K562 (cell line): ENCODE results near the gene KCNJ11. TPM values are rescaled to one million over a fixed set of nuclear protein-coding genes. Genes with fewer than 3 reads are reported as not detected.

ENCODE experiments used
- ATAC-seq: fragments of 200-7000 bp; cut with Tn5 transposase; 3 replicates; pipeline ENCODE4 v1.9.1; 2020; ENCODE audit warnings: moderate library complexity
- BruUV-seq: library from RNA; stranded (reverse); fragments of 400-500 nt; replicated peaks from 2 replicates; lab custom pipeline; 2021; lab: Mats Ljungman, UMichigan
- CTCF ChIA-PET: fragments of 300-600 bp; formaldehyde crosslinking; extraction: SDS; loops from one replicate; lab custom pipeline; 2021; ENCODE audit warnings: low intra/inter-chr PET ratio; lab: Yijun Ruan, JAX
- POLR2A ChIA-PET: fragments of 300-600, 350-650 bp; sonication (Branson Sonifier 250); formaldehyde crosslinking; extraction: SDS; loops from one replicate; lab custom pipeline; 2021; ENCODE audit warnings: antibody characterized with exemption, inconsistent platforms; lab: Yijun Ruan, JAX
- DNase-seq, 4 experiments: peaks; one replicate each; pipeline versions ENCODE4 v3.0.0 to v3.0.0-alpha.2; 2011 to 2018; ENCODE audit warnings: low spot score in 3 of 4, mixed read lengths in 3 of 4; ENCODE audit errors: extremely low read depth in 1 of 4
- FAIRE-seq: peaks from 2 replicates; lab custom pipeline; 2011; peaks lifted over from hg19 to GRCh38; lab: Jason Lieb, UNC
- H2AFZ ChIP-seq: 2 replicates; pipeline ENCODE4 v1.6.0; 2011; ENCODE audit warnings: low read depth, low read length, control low read depth, inconsistent platforms
- H3K27ac ChIP-seq: fragments of 200-600 bp; 3 replicates; pipeline ENCODE4 v1.8.0; 2011; ENCODE audit warnings: low read depth, mild to moderate bottlenecking, control low read depth, inconsistent platforms, low read length, moderate library complexity, mixed read lengths; ENCODE audit errors: extremely low read depth
- H3K27me3 ChIP-seq, 2 experiments: fragments of 300-600 bp in 1 of 2; 2 replicates in 1 of 2; 3 replicates in 1 of 2; pipeline versions ENCODE4 v1.6.0 to v1.8.0; 2011; ENCODE audit warnings: inconsistent platforms in 2 of 2, low read length in 2 of 2, mild to moderate bottlenecking in 1 of 2, mixed read lengths in 1 of 2, moderate library complexity in 1 of 2; ENCODE audit not compliant: control insufficient read depth in 2 of 2, insufficient read depth in 2 of 2
- H3K36me3 ChIP-seq: fragments of 300-600 bp; 3 replicates; pipeline ENCODE4 v1.8.0; 2011; ENCODE audit warnings: mild to moderate bottlenecking, low read length, inconsistent platforms; ENCODE audit not compliant: control insufficient read depth, insufficient read depth
- H3K4me1 ChIP-seq, 2 experiments: fragments of 200-600 bp in 1 of 2; replicated peaks in 1 of 2; 2 replicates in 1 of 2; 3 replicates in 1 of 2; pipeline versions ENCODE4 v1.5.1 to v1.8.0; 2011; ENCODE audit warnings: inconsistent platforms in 2 of 2, low read length in 2 of 2, mild to moderate bottlenecking in 1 of 2, mixed read lengths in 1 of 2, moderate library complexity in 1 of 2; ENCODE audit not compliant: control insufficient read depth in 2 of 2, insufficient read depth in 2 of 2
- H3K4me2 ChIP-seq: 2 replicates; pipeline ENCODE4 v1.6.1; 2011; ENCODE audit warnings: low read length, control low read depth, inconsistent platforms, mixed read lengths; ENCODE audit not compliant: insufficient read depth
- H3K4me3 ChIP-seq: fragments of 200-600 bp; sonication (generic), shearing (Covaris generic); 2 replicates; pipeline ENCODE4 v1.5.1; 2016; ENCODE audit warnings: control low read depth, inconsistent platforms
- H3K79me2 ChIP-seq: fragments of 200-600 bp; 3 replicates; pipeline ENCODE4 v1.8.0; 2011; ENCODE audit warnings: low read length, inconsistent platforms; ENCODE audit not compliant: control insufficient read depth, insufficient read depth
- H3K9ac ChIP-seq, 2 experiments: 2 replicates each; pipeline versions ENCODE4 v1.6.0 to v1.6.1; 2011; ENCODE audit warnings: low read depth in 2 of 2, low read length in 2 of 2, control low read depth in 1 of 2, inconsistent platforms in 1 of 2, mild to moderate bottlenecking in 1 of 2, mixed read lengths in 1 of 2; ENCODE audit not compliant: insufficient read depth in 1 of 2
- H3K9me1 ChIP-seq: one replicate; pipeline ENCODE4 v1.6.0; 2011; ENCODE audit warnings: inconsistent platforms, mild to moderate bottlenecking, low read length, moderate library complexity; ENCODE audit not compliant: control insufficient read depth, insufficient read depth
- H3K9me3 ChIP-seq: replicated peaks from 2 replicates; pipeline ENCODE4 v1.5.1; 2011; ENCODE audit warnings: low read depth, low read length, inconsistent platforms; ENCODE audit not compliant: control insufficient read depth, insufficient read depth
- H4K20me1 ChIP-seq: replicated peaks from 2 replicates; pipeline ENCODE4 v1.6.1; 2011; ENCODE audit warnings: low read length, inconsistent platforms, mixed read lengths; ENCODE audit not compliant: control insufficient read depth, insufficient read depth
- CHD4 ChIP-seq: fragments of 200-600 bp; sonication (generic); IDR thresholded peaks from 3 replicates; pipeline ENCODE4 v1.6.1; 2012; ENCODE audit warnings: low read depth, mild to moderate bottlenecking, mixed read lengths, low read length, inconsistent platforms; ENCODE audit not compliant: insufficient read depth, insufficient replicate concordance, poor library complexity, severe bottlenecking
- CTCFL ChIP-seq: IDR thresholded peaks from 2 replicates; pipeline ENCODE4 v1.6.1; 2011; ENCODE audit warnings: borderline replicate concordance, low read depth, mild to moderate bottlenecking, moderate library complexity, low read length; ENCODE audit not compliant: insufficient read depth, poor library complexity, severe bottlenecking
- E2F3 ChIP-seq: fragments of 250-450 bp; sonication (Bioruptor Pico); IDR thresholded peaks from 2 replicates; pipeline ENCODE4 v1.4.0; 2020; ENCODE audit warnings: mild to moderate bottlenecking
- U2AF1 ChIP-seq: fragments of 200-400 bp; formaldehyde crosslinking; optimal IDR thresholded peaks from 2 replicates; pipeline ENCODE3; 2017; ENCODE audit warnings: mild to moderate bottlenecking, low read depth, low read length, moderate library complexity
- ZKSCAN8 ChIP-seq: fragments of 200-800 bp; sonication (Bioruptor generic); IDR thresholded peaks from 2 replicates; pipeline ENCODE4 v1.6.1; 2016; ENCODE audit warnings: missing genetic modification characterization, missing compliant biosample characterization
- ZNF316 ChIP-seq: fragments of 450-650 bp; IDR thresholded peaks from 2 replicates; pipeline ENCODE4 v1.6.1; 2016
- ZNF586 ChIP-seq: fragments of 450-650 bp; formaldehyde crosslinking; conservative IDR thresholded peaks from 2 replicates; pipeline ENCODE4 v1.4.0; 2020; ENCODE audit warnings: mild to moderate bottlenecking, moderate library complexity
- WGBS: fragments of 100-300 bp; shearing (Covaris generic); methylation state at CpG from one replicate; pipeline ENCODE4 v1.1.6; 2016; ENCODE audit warnings: low coverage, mixed read lengths; ENCODE audit not compliant: insufficient coverage; ENCODE audit errors: missing lambda C conversion rate; 5-methylcytosine and 5-hydroxymethylcytosine counted together
- in situ Hi-C: fragments of 300-500 bp; cut with MboI; formaldehyde crosslinking; loops from 4 replicates; pipeline ENCODE4 v1.15.0; 2018; ENCODE audit warnings: inconsistent platforms, mixed read lengths
- intact Hi-C: fragments of 100-400 bp; cut with micrococcal nuclease; formaldehyde crosslinking; loops from 2 replicates; pipeline ENCODE4 v1.14.2; 2022
- polyA plus RNA-seq, 8 experiments: library from polyadenylated mRNA; depleted of rRNA in 4 of 8; stranded (reverse) in 5 of 8; unstranded in 3 of 8; fragments of >200 nt; fragmentation: Nextera tagmentation in 2 of 8; fragmentation: Illumina TruSeq in 1 of 8; extraction: Ambion mirVana in 2 of 8; extraction: Trizol in 1 of 8; gene quantifications; 2 replicates each; pipeline versions ENCODE4 v1.2.1 to v1.2.3, GENCODE V29; 2011 to 2014; ENCODE audit warnings: inconsistent platforms in 1 of 8, missing spikeins in 1 of 8
- total RNA-seq, 7 experiments: library from RNA; depleted of rRNA in 6 of 7; stranded (reverse); fragments of >200 nt in 6 of 7; fragmentation: Illumina TruSeq in 2 of 7; extraction: Trizol in 2 of 7; gene quantifications; 2 replicates each; pipeline versions ENCODE4 v1.2.1 to v1.2.3, GENCODE V29; 2011 to 2021; ENCODE audit warnings: low replicate concordance in 1 of 7

The KCNJ11 gene
- total and polyA plus RNA-seq, 9 of the 15 experiments (the other 6 are each of a cell fraction or from before 2014, with no cell fraction given): 0.54 to 3.7 (median 0.86) TPM; not detected in 2

GRCh38 chr11:17376493-17376892, 12.0 kb downstream of the KCNJ11 start:
- ChIA-PET CTCF (no interaction called here), POLR2A (no interaction called here)
- Histone ChIP-seq H3K27ac (no peak overlapping the region), H3K79me2 (no peaks in the 10 kb centered on the region), H3K9me1 (no peaks in the 10 kb centered on the region), H4K20me1 (no peaks in the 10 kb centered on the region), H3K27me3 (no peaks in the 10 kb centered on the region), H3K4me1 (no peaks in the 10 kb centered on the region), H3K36me3 (peaks cover 92% of the 10 kb centered on the region), H3K4me2 (no peak overlapping the region), H3K4me3 (no peak overlapping the region), H2AFZ (no peak overlapping the region), H3K9me3 (peaks cover 8% of the 10 kb centered on the region; the same call in 1 of the 2 replicates), H3K9ac (no peak overlapping the region)
- no peak for DNase-seq
- in situ Hi-C loops: no loop called here
- no peak for FAIRE-seq
- intact Hi-C loops: no loop called here
- 96% methylated on average over 3 of the region's 3 CpGs for WGBS
- BruUV-seq: no TSS peak
- TF ChIP-seq ZNF586 (CRISPR knock-in tag) (no peak), E2F3 (CRISPR knock-in tag) (no peak), CTCFL (no peak), U2AF1 (no peak), ZKSCAN8 (CRISPR knock-in tag) (no peak), ZNF316 (no peak), CHD4 (no peak)
- no peak for ATAC-seq
